Omental fat pad (tissue), 4 donors: ENCODE measurements around the gene FOXF2. TPM values are rescaled to one million over a fixed set of nuclear protein-coding genes. Genes with fewer than 3 reads are reported as not detected.

Source experiments
- ATAC-seq: fragments of 150-250 bp; one replicate; pipeline ENCODE4 v1.9.1; 2016; ENCODE audit warnings: mild to moderate bottlenecking, moderate library complexity; ENCODE audit not compliant: low FRiP score
- DNase-seq: peaks from one replicate; pipeline ENCODE4 v3.0.0-alpha.2; 2019; ENCODE audit warnings: low spot score
- total RNA-seq, 4 donors: library from RNA; depleted of rRNA; stranded (reverse); fragments of >200 nt; gene quantifications; one replicate each; pipeline ENCODE4 v1.1.0, GENCODE V29; 2016
- TF ChIP-seq, protein P1 (sequence below), 3 donors: fragments of 450-650 bp; IDR thresholded peaks; one replicate each; pipeline ENCODE4 v1.5.1; 2016 to 2017; ENCODE audit warnings: antibody characterized with exemption in 3 of 3, mild to moderate bottlenecking in 3 of 3, moderate library complexity in 2 of 3

The FOXF2 gene
- total RNA-seq, 4 donors from 2014 or later: 0.65 to 1.1 (median 0.95) TPM

DNA sequence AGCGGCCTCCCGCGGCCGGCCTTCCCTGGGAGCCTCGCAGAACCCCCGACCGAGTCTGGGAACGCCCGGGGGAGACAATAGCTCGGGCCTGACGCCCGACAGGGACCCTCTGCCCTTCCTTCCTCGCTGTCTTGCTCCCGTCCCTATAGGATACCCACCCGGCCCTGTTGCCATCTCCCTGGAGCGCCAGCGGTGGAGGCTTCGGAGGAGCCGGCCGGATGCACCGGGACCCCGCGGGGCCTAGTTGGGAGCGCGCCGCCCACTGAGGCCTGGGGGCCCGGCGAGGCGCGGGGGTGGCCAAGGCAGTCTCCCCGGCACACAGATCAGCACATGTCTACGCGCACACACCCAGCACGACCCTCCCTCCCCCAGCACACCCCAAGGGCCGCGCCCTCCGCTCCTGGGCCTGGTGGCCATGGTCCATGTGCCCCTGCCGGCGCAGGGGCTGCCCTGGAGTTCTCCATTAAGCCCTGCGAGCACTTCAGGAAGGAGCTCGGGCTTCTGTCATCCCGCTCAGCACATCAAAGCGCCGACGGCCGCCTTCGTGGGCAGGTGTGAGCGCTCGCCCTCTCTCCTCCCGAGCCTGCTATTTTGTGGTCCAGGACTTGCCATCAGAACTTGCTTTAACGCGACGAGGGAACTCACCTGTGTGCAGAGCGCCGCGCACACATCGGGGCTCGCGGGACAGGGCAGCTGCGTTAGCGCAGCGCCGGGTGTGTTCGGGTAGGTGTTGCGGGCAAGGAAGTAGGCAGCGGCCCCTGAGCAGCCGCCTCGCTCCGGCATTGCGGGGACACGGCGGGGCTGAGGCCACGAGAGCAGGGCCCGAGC, 3.7 kb downstream of the FOXF2 start:
- no peak for ATAC-seq
- TF ChIP-seq, protein P1, sequence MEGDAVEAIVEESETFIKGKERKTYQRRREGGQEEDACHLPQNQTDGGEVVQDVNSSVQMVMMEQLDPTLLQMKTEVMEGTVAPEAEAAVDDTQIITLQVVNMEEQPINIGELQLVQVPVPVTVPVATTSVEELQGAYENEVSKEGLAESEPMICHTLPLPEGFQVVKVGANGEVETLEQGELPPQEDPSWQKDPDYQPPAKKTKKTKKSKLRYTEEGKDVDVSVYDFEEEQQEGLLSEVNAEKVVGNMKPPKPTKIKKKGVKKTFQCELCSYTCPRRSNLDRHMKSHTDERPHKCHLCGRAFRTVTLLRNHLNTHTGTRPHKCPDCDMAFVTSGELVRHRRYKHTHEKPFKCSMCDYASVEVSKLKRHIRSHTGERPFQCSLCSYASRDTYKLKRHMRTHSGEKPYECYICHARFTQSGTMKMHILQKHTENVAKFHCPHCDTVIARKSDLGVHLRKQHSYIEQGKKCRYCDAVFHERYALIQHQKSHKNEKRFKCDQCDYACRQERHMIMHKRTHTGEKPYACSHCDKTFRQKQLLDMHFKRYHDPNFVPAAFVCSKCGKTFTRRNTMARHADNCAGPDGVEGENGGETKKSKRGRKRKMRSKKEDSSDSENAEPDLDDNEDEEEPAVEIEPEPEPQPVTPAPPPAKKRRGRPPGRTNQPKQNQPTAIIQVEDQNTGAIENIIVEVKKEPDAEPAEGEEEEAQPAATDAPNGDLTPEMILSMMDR (IDR thresholded peaks at IDR 0.05): no peak
- no peak for DNase-seq

DNA sequence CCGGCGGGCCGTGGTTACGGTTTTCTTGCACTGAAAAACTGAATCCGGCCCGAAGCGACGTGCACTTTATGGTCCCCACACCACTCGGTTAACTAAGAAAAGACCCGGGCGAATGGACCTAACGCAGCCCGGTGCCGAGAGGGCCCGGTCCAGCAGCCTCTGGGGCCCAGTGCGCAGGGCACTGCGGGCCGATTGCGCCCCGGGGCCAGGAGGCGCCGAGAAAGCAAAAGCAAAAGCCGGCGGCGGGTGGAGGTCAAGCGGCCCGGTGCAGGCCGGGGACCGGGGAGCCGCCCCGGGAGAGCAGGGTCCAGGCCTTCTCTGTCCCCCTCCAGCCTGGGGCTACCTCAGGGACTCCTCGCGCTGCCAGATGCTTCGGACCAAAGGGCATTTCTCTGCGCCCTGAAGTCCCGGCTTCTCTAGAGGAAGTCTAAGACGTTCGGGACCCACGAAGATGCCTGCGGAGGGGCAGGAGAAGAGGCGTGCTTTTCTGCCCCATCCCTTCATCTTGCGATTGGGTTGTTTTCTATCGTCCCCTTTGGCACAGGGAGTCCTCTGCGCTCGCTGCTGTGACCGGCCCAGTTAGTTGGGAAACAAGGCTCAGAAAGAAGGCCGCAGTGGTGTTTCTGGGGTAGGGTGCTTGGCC, 4.4 kb downstream of the FOXF2 start:
- no peak for ATAC-seq
- DNase-seq: no peak
- TF ChIP-seq, protein P1 (IDR thresholded peaks at IDR 0.05): no peak

DNA sequence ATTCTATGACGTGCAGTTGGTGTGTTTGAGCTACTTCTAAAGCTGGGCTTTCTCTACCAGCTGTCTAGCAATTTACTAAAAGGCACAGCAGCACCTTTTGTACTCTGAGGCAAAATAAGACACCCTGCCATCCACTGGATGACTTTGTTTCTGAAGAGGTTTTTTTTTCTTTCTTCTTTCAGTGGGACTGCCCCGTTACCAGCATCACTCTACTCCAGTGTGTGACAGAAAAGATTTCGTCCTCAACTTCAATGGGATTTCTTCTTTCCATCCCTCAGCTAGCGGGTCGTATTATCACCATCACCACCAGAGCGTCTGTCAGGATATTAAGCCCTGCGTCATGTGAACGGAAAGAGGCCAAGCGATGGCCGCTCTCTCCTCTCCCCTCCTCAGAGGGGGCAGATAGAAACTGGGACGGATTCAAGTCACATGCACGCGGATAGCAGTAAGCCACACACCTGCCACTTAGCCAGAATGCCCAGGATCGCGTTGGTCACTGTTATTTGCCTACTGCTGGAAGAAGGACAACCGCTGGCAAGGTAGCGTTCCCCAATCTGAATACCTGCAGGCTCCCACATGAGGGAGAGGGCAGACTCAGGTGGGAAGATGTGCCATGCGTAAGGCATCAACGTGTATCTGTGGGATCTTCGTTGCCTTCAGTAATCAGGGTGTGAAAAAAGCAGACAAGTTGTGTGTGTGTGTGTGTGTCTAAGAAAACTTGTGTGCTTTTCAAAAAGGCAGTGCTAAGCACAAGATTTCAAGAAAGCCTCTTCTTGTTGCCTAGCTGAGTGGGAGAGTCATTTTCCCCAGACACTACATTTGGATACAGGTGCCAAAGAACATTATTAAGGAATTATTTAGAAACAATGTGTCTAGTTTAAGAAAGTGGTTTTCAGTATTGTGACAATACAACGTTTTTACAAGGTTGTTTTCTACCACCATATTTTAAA, 5.4 kb downstream of the FOXF2 start:
- TF ChIP-seq, protein P1 (IDR thresholded peaks at IDR 0.05): no peak

DNA sequence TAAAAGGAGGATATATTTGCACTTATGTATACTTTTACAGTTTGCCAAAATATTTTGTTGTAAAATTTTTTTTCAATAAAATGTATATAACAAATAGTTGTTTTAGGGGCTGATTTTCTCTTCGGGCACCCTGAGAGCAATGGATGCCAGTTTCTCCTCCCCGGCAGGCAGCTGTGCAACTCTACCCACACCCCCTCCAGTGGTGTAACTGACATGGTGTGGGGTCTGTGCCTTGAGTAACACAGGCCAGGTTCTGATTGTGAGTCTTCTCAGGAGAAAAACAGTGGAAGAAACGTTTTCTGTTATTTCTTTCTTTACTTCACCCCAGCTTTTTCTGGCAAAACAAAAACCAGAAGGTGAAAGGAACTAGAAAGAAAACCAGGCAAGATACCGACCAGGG, 6.1 kb downstream of the FOXF2 start:
- DNase-seq (no peak), ATAC-seq (no peak)
- TF ChIP-seq, protein P1 (IDR thresholded peaks at IDR 0.05): no peak

More for the DNA sequence above, 5.4 kb downstream of the FOXF2 start:
- DNase-seq: no peak
- ATAC-seq: no peak

DNA sequence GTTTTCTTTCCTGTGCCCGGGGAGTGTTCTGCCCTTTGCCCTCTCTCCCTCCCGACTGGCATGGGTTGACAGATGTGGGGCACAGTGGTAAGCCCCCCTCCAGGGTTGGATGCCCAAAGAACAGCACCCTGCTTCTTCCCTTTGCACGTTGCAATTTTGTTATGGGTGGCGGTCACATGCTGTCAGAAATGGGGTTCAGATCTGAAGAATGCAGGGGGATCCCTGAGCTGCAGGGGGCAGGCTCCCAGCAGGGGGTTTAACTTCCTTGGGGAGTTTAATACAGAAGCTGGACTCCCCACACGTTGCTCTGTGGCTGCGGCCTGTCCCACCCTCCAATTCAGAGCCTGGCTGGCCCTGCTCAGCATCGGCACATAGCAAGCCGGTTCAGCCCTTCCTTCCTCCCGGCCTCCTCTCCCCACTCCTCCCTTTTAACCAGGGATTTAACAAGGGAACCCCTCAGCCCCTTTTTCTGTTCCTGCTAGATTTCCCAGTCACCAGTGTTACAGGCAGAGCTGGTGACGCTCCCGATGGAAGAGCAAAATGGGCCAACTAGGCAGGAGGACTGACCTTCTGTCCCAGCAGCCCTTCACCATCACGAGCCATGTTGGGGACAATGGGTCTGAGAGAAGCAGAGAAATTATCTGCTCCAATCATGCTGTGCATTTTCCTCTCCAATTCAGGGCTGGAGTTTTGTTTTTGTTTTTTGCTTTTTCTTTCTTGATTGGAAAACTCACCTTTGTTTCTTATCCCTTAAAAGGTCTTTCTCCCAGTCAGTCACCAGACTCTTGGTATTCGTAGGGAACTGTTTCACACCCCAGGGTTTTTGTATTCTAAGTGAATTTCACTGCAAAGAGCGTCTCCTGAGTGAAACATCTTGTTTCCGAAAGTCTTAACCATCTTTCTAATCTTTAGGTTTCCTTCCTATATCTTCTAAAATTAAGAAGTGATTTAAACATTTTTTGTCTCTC, 6.8 kb downstream of the FOXF2 start:
- ATAC-seq (no peak), DNase-seq (no peak)

More for the DNA sequence above, 6.8 kb downstream of the FOXF2 start:
- TF ChIP-seq, protein P1 (IDR thresholded peaks at IDR 0.05): no peak
